ENCODE results near the gene DSEL.

Gene DSEL

DNA sequence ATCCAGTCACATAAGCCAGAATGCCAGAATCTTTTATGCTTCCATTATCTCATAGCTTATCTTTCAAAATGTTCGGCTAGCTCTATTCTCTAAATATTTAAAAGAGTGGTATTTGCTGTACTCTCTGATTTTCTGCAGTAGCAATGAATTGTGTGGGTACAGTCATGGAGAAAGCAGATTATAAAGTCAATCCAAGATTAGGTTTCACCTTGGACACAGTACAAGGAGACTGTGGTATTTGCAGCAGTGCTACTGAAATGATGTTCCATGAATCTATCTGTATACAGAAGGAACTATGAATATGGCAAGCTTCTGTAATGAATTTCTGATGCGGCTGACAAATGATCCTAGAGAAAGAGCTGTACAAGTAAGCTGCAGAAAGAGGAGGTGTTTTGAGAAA is 15.4 kb upstream of the DSEL start:
- TF ChIP-seq, protein P1, sequence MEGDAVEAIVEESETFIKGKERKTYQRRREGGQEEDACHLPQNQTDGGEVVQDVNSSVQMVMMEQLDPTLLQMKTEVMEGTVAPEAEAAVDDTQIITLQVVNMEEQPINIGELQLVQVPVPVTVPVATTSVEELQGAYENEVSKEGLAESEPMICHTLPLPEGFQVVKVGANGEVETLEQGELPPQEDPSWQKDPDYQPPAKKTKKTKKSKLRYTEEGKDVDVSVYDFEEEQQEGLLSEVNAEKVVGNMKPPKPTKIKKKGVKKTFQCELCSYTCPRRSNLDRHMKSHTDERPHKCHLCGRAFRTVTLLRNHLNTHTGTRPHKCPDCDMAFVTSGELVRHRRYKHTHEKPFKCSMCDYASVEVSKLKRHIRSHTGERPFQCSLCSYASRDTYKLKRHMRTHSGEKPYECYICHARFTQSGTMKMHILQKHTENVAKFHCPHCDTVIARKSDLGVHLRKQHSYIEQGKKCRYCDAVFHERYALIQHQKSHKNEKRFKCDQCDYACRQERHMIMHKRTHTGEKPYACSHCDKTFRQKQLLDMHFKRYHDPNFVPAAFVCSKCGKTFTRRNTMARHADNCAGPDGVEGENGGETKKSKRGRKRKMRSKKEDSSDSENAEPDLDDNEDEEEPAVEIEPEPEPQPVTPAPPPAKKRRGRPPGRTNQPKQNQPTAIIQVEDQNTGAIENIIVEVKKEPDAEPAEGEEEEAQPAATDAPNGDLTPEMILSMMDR (IDR thresholded peaks at IDR 0.05; ENCODE audit: borderline replicate concordance, insufficient read depth, low read depth, low read length): no peak
- H3K4me3 ChIP-seq (ENCODE audit: low read depth, low read length): no peak overlapping the region

GRCh38 chr18:67525328-67526099 is 9.0 kb upstream of the DSEL start:
- TF ChIP-seq, protein P1 (IDR thresholded peaks at IDR 0.05; ENCODE audit: borderline replicate concordance, insufficient read depth, low read depth, low read length): no peak
- H3K4me3 ChIP-seq (ENCODE audit: low read depth, low read length): no peak overlapping the region

- TF ChIP-seq, protein P1 (IDR thresholded peaks at IDR 0.05; ENCODE audit: borderline replicate concordance, insufficient read depth, low read depth, low read length): no peak
- no peak overlapping the region for H3K4me3 ChIP-seq (ENCODE audit: low read depth, low read length)
These were observed 3.9 kb upstream of the DSEL start for GRCh38 chr18:67520351-67520921.

DNA sequence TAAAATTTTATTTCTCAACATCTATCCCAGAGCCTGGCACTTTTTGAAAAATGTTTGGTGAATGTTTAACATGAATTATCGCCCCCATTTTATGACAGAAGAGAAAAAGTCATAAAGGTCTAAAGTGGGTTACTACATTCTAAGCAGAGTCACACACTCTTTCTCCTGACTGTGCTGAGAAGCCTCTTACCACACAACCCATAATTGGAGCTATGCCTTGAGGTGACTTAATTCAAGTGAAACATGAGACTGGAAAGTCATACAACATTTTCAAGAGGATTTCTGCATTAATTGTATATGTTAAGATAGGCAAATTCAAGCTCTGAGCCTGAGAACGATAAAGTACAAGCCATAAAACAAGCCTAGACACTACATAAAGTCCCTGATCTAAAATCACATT is 3.1 kb upstream of the DSEL start:
- TF ChIP-seq, protein P1 (IDR thresholded peaks at IDR 0.05; ENCODE audit: borderline replicate concordance, insufficient read depth, low read depth, low read length): no peak
- H3K4me3 ChIP-seq (ENCODE audit: low read depth, low read length): no peak overlapping the region

DNA sequence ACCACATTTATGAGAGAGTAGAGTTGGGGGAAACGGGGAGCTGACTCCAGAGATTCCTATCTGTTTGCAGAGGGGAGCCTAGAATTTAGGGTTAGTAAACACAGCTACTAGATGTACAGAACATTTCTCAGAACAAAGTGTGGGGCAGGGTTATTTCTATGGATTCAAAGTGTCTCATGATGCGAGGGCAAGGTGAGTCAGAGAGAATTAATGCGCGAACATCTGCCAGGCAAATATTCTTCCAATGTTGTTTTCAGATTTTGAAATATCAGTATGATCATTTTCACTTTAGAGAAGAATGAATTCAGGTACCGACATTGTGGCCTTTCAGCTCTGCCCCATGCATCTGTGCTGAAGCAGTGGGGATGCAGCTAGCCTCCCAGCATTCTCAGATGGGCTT is 2.0 kb upstream of the DSEL start:
- TF ChIP-seq, protein P1 (IDR thresholded peaks at IDR 0.05; ENCODE audit: borderline replicate concordance, insufficient read depth, low read depth, low read length): no peak
- H3K4me3 ChIP-seq (ENCODE audit: low read depth, low read length): no peak overlapping the region

- TF ChIP-seq, protein P1 (IDR thresholded peaks at IDR 0.05; ENCODE audit: borderline replicate concordance, insufficient read depth, low read depth, low read length): no peak
- no peak overlapping the region for H3K4me3 ChIP-seq (ENCODE audit: low read depth, low read length)
These were observed 885 bp upstream of the DSEL start for GRCh38 chr18:67517444-67517765.

- TF ChIP-seq, protein P1 (IDR thresholded peaks at IDR 0.05; ENCODE audit: borderline replicate concordance, insufficient read depth, low read depth, low read length): peak; percentile 65
- peak overlapping the region; percentile 47 for H3K4me3 ChIP-seq (ENCODE audit: low read depth, low read length)
These were observed 480 bp downstream of the DSEL start for GRCh38 chr18:67515942-67516538.
